ENCODE results near the gene LCN2. TPM values are rescaled to one million over a fixed set of nuclear protein-coding genes. Genes with fewer than 3 reads are reported as not detected.

LCN2 gene
- total RNA-seq, 1 experiment from 2014 or later = 537 TPM

GRCh38 chr9:128160603-128160987, 11.3 kb downstream of the LCN2 start:
- peak overlapping the region; percentile 80 for H2AFZ ChIP-seq
- no peaks in the 10 kb centered on the region for H3K27me3 ChIP-seq (ENCODE audit: insufficient read depth, low read depth)
- H3K4me1 ChIP-seq (replicated peaks; ENCODE audit: insufficient read depth) = 0 out of 2 replicates have a peak, but pooled peaks cover 9% of the 10 kb centered on the region
- TF ChIP-seq EZH2 (IDR thresholded peaks at IDR 0.05; ENCODE audit: low read depth) (no peak), CTCF (conservative IDR thresholded peaks at IDR 0.05) (no peak)
- ChIA-PET POLR2A (ENCODE audit: unreplicated experiment) (interaction anchor here (0.5 to 1.1 kb wide), 8 partner anchors 10 to 263 kb away, joined by 3 to 15 read pairs (median 4); no protein-coding TSS in a partner anchor), CTCF (no interaction called here)
- H4K20me1 ChIP-seq (ENCODE audit: insufficient read depth) = no peaks in the 10 kb centered on the region; the same call in 1 of the 2 replicates
- peak overlapping the region; percentile 84 for H3K4me2 ChIP-seq
- peak overlapping the region; percentile 90 for H3K4me3 ChIP-seq
- BruUV-seq (replicated peaks) = TSS peak; percentile 33
- no peaks in the 10 kb centered on the region for H3K9me3 ChIP-seq (ENCODE audit: insufficient read depth, low read depth)
- H3K9me2 ChIP-seq (ENCODE audit: insufficient read depth) = no peaks in the 10 kb centered on the region
- 0 out of 2 replicates have a peak, but pooled peaks cover 5% of the 10 kb centered on the region for H3K79me2 ChIP-seq (ENCODE audit: low read depth)
- intact Hi-C loops (cut with micrococcal nuclease; ENCODE audit: unreplicated experiment) = loop anchor here (1.0 to 2.0 kb wide), 2 partner anchors 16 to 32 kb away; no protein-coding TSS in a partner anchor
- peaks cover 13% of the 10 kb centered on the region; the same call in 1 of the 2 replicates for H3F3A ChIP-seq (ENCODE audit: insufficient read depth, low read depth)
- peak in 1 of 2 experiments; percentile 34 for DNase-seq
- no peaks in the 10 kb centered on the region for H3K36me3 ChIP-seq (ENCODE audit: low read depth)
- no peak overlapping the region for H3K27ac ChIP-seq

- ChIA-PET CTCF (no interaction called here), POLR2A (ENCODE audit: unreplicated experiment) (interaction anchor here (0.6 kb wide), 1 partner anchor 1601 kb away, joined by 4 read pairs; no protein-coding TSS in a partner anchor)
- H4K20me1 ChIP-seq (ENCODE audit: insufficient read depth) = no peaks in the 10 kb centered on the region; the same call in 1 of the 2 replicates
- H3K79me2 ChIP-seq (ENCODE audit: low read depth) = 0 out of 2 replicates have a peak, but pooled peaks cover 5% of the 10 kb centered on the region
- no peak for DNase-seq
- TF ChIP-seq CTCF (conservative IDR thresholded peaks at IDR 0.05) = no peak
- no peak for TF ChIP-seq EZH2 (IDR thresholded peaks at IDR 0.05; ENCODE audit: low read depth)
- H3K27me3 ChIP-seq (ENCODE audit: insufficient read depth, low read depth) = no peaks in the 10 kb centered on the region
- no peak overlapping the region for H2AFZ ChIP-seq
- H3K9me2 ChIP-seq (ENCODE audit: insufficient read depth) = no peaks in the 10 kb centered on the region
- no peaks in the 10 kb centered on the region for H3K9me3 ChIP-seq (ENCODE audit: insufficient read depth, low read depth)
- H3K4me2 ChIP-seq = peak overlapping the region; percentile 84
- H3K4me1 ChIP-seq (replicated peaks; ENCODE audit: insufficient read depth) = 0 out of 2 replicates have a peak, but pooled peaks cover 9% of the 10 kb centered on the region
- BruUV-seq (replicated peaks) = no TSS peak
- no peaks in the 10 kb centered on the region for H3K36me3 ChIP-seq (ENCODE audit: low read depth)
- H3K4me3 ChIP-seq = peak overlapping the region; percentile 90
- intact Hi-C loops (cut with micrococcal nuclease; ENCODE audit: unreplicated experiment) = loop anchor here (2.0 kb wide), 1 partner anchor 15 kb away; no protein-coding TSS in a partner anchor
- H3F3A ChIP-seq (ENCODE audit: insufficient read depth, low read depth) = peaks cover 5% of the 10 kb centered on the region; the same call in 1 of the 2 replicates
- H3K27ac ChIP-seq = no peak overlapping the region
Observed at GRCh38 chr9:128161215-128161902, 12.1 kb downstream of the LCN2 start.

GRCh38 chr9:128162215-128163026, 13.2 kb downstream of the LCN2 start:
- H3K27me3 ChIP-seq (ENCODE audit: insufficient read depth, low read depth) = no peaks in the 10 kb centered on the region
- CTCF ChIA-PET = no interaction called here

More at GRCh38 chr9:128162215-128163026, 13.2 kb downstream of the LCN2 start:
- Histone ChIP-seq H3K4me3 (no peak overlapping the region), H3F3A (ENCODE audit: insufficient read depth, low read depth) (peaks cover 5% of the 10 kb centered on the region; the same call in 1 of the 2 replicates), H3K79me2 (ENCODE audit: low read depth) (0 out of 2 replicates have a peak, but pooled peaks cover 5% of the 10 kb centered on the region), H3K27ac (no peak overlapping the region), H3K4me2 (no peak overlapping the region), H3K9me2 (ENCODE audit: insufficient read depth) (no peaks in the 10 kb centered on the region), H2AFZ (no peak overlapping the region), H4K20me1 (ENCODE audit: insufficient read depth) (no peaks in the 10 kb centered on the region; the same call in 1 of the 2 replicates), H3K4me1 (replicated peaks; ENCODE audit: insufficient read depth) (0 out of 2 replicates have a peak, but pooled peaks cover 9% of the 10 kb centered on the region), H3K36me3 (ENCODE audit: low read depth) (no peaks in the 10 kb centered on the region), H3K9me3 (ENCODE audit: insufficient read depth, low read depth) (no peaks in the 10 kb centered on the region)
- intact Hi-C loops (cut with micrococcal nuclease; ENCODE audit: unreplicated experiment) = no loop called here
- TF ChIP-seq EZH2 (IDR thresholded peaks at IDR 0.05; ENCODE audit: low read depth) (no peak), CTCF (conservative IDR thresholded peaks at IDR 0.05) (no peak)
- BruUV-seq (replicated peaks) = no TSS peak
- POLR2A ChIA-PET (ENCODE audit: unreplicated experiment) = interaction anchor here (0.6 kb wide), 1 partner anchor 1600 kb away, joined by 4 read pairs; no protein-coding TSS in a partner anchor
- peak in 1 of 2 experiments; percentile 31 for DNase-seq

All from PC-9 (cell line).